DMS114 treated with DMSO at 0.1 percent for 48 hours (cell line): ENCODE data around the gene MAP3K9.

ENCODE experiments used
- DNase-seq: peaks from one replicate; lab custom pipeline; 2025; ENCODE audit not compliant: unreplicated experiment; lab: John Stamatoyannopoulos, UW

MAP3K9 gene

DNA sequence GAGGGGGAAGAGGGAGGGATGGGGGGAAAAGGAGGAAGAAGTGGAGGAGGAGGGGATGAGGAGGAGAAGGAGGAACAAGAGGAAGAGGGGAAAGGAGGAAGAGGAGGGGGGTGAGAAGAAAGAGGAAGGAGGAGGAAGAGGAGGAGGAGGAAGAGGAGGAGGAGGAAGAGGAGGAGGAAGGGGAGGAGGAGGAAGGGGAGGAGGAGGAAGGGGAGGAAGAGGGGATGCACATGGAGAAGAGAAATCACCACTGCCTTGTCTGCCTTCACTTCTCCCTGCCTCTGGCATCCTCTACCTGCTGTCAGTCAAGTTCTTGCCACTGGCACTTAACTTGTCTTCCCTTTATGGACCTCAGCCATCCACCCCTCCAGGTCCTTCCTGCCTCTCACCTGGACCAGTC, 107.7 kb downstream of the MAP3K9 start:
- no peak for DNase-seq

DNA sequence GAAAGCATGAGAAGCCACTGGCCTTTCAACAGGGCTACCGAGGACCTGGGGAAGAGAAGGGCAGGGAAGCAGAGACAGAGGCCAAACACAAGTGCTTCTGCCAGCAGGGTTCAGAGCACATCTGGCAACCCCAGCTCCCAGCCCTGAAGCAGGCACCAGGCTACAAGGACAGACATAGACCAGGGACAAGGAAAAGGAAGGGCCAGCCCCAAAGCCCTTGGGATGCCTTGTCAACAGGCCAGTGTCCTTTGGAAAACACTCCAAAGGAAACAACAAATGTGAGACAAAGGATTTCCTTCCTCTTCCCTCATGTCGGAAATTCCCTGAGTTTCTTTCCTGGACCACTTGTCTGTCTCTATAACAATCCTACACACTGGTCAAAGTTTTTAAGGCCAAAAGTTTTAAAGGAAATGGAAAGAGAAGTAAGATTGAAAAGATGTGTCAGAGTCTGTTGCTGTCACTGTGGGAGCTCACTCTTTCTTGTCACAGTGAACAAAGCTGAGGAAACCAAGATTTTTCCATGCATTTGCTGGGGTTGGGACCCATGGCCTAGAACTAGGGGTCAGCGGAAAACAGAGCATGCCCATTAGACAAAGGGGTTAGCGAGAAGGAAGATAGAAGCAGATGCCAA, 108.2 kb downstream of the MAP3K9 start:
- no peak for DNase-seq

DNA sequence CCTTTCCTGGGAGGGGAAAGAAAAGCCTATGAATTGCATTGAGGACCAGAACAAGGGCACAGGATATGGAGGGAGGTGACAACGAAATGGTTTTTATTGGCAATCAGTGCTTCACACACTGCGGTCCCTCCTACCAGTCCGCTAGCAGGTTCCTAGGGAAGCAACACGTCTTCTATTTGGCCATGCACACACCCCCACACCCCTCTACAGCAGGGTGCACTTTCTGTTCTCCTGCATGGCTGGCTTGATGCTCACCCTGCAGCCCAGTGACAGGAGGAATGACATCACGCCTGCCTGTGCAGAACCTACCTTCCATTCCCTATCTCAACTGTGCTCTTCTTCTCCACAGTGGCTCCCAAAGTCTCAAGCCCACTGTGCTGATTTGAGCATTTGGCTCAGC, 109.7 kb downstream of the MAP3K9 start:
- DNase-seq: no peak

DNA sequence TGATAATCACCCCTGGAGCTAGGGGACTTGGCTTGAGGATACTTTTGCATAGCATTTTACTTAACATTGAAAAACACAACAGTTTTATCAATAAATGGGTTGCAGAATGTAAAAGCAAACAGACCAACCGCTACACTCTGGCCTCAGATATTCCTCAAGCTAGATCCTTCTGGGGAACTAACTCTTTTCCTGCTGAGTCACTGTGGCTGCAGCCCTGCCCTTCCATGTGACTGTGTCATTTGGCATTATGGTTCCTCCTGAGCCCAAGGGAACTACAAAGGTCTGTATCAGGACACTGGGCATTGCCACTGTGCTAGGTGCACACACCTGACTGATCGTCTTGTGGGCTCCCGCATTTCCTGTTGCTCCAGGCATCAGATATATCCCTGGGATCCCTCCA, 111.0 kb downstream of the MAP3K9 start:
- DNase-seq: no peak

DNA sequence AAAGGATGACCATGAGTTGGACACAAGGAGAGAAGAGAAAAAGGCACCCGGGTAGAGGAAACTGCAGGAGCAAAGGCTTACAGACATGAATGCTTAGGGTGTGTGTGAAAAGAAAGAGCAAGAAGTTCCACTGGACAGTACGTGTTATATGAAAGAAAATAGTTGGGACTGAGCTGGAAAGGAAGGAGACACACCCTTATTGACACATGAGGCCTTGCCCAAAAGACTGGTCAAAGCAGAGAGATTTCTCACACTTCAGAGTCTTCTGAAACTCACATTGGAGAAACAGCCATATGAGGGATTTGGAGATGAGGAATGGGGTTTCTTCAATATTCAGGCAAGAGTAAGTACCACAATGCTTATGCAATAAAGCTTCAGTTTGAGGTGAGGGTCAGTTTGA, 111.6 kb downstream of the MAP3K9 start:
- no peak for DNase-seq

DNA sequence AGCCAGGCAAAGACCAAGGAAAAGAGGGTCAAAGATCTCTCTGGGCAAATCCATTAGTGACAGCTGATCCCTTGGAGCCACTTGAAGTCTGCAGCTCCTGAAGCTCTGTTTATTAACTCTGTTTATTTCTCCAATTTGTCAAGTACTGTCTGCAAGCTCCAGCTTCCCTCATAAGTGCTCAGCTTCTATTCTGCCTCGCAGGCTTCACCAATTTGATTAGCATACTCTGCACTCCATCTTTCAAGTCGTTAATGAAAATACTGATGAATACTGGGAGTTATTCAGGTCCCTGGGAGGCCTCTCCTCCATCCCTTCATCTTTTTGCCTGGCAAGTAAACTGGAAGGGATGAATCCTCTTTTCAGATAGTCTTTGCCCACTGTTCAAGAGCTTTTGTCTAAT, 113.3 kb downstream of the MAP3K9 start:
- DNase-seq: no peak

DNA sequence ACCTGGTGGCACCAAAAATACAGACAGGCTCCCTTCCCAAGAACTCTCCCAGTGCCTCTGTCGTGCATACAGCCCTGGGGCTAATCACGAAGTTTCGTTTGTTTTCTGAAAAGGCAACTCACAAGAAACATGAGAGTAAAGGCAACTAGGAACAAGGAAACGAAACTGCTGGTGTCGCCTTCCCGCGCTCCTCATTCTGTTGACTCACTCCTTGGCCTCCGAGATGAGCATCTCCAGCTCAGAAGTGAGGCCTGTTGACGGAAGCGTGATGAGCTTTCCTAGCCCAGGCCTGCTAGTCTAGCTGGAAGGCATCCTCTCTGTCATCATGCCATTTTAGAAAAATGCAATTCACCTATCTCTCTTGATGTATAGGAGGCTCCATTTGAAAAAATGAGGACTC, 117.1 kb downstream of the MAP3K9 start:
- DNase-seq: no peak

DNA sequence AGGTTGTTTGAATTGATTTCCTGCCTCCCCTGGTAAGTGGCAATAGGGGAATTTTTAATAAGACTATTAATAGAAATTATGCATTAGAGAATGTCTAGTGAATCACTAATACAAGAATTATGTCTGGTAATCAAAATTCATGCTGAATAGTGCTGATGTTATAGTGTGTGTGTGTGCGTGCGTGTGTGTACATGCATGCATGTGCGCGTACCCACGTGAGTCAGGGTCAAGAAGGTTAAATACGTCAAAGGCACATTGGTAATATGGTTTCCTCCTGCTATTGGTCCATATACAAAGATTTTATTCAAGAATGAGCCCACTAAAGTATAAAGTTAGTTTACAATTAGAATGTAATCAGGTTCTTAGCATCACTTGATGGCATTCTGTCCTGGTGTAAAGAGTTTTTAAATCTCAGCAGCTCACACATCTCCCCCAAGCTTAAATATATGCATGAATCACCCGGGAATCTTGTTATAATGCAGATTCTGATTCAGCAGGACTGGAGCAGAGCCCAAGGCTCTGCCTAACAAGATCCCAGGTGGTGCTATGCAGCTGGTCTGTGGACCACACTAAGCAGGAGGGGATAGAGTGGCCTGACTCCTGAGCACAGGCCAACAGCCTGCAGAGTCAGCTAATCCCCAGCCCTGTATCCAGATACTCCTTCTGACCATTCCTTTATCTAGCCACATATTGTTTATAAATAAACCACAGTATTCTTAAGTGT, 123.7 kb downstream of the MAP3K9 start:
- no peak for DNase-seq

DNA sequence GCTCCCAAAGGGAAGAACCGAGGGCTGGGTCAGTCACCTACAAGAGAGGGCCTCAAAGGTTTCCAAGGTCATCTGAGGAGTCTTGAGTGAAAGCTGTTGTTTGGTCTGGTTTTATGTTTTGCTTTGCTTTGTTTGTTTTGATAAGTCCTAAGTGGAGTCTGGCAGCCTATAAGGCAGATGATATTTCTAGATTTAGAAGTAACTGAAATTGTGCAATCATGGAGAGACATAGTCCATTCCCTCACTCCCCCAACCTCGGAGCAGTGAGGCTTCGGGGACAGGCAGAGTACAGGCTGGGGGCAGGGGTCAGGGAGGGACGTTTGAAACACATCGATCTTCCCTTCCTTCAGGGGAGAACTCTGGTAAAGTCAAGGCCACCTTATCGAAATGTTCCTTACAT, 125.3 kb downstream of the MAP3K9 start:
- DNase-seq: no peak

DNA sequence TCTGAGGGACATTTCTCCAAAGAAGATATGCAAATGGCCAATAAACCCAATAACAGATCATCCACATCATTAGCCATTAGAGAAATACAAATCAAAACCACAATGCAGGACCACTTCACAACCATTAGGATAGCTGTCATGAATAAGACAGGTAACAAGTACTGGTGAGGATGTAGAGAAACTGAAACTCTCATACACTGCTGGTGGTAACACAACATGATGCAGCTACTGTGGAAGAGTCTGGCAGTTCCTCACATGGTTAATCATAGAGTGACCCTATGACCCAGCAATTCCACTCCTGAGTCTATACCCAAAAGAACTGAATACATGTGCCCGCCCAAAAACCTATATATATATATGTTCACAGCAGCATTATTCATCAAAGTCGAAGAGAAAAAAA, 128.6 kb downstream of the MAP3K9 start:
- no peak for DNase-seq

DNA sequence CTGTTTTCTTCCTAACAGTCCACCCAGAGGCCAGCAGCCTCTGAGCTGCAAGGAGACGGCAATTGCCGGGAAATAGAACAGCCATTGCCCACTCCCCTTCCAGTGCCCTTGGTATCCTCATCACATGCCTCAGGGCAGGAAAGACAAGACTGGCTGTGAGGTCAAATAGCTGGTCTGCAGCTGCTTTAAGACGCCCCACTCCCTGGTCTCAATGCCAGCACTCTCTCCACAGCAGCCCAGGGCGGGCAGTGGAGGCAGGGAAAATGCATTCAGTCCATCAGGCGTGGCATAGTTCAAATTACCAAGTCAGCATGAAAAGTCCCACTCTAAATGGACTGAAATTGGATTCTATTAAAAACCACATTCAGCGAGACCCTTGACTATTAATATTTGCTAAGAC, 132.0 kb downstream of the MAP3K9 start:
- DNase-seq: no peak
